Caco-2 (cell line): ENCODE data around the gene CNIH2. TPM values are rescaled to one million over a fixed set of nuclear protein-coding genes. Genes with fewer than 3 reads are reported as not detected.

Experiments
- BruUV-seq: library from RNA; stranded (reverse); fragments of 400-500 nt; replicated peaks from 2 replicates; lab custom pipeline; 2021; lab: Mats Ljungman, UMichigan
- CTCF ChIA-PET: fragments of 300-600 bp; sonication (Branson Sonifier 250); formaldehyde crosslinking; loops from one replicate; lab custom pipeline; 2022; ENCODE audit warnings: antibody characterized with exemption; lab: Charles Lee
- POLR2A ChIA-PET: fragments of 300-600 bp; sonication (Branson Sonifier 250); formaldehyde crosslinking; loops from one replicate; lab custom pipeline; 2022; ENCODE audit warnings: antibody characterized with exemption; lab: Charles Lee
- DNase-seq, 2 experiments: peaks; one replicate each; pipeline versions ENCODE4 v3.0.0 to v3.0.0-alpha.2; 2020 to 2022
- H3K27me3 ChIP-seq: replicated peaks from 2 replicates; pipeline ENCODE4 v1.6.0; 2011; ENCODE audit warnings: low read length; ENCODE audit not compliant: control insufficient read depth, insufficient read depth
- H3K36me3 ChIP-seq: 2 replicates; pipeline ENCODE4 v1.5.1; 2011; ENCODE audit warnings: low read length; ENCODE audit not compliant: control insufficient read depth, insufficient read depth
- H3K4me1 ChIP-seq: fragments of 250-450 bp; sonication (Bioruptor Pico); 2 replicates; pipeline ENCODE4 v1.5.1; 2020; ENCODE audit warnings: mild to moderate bottlenecking
- H3K4me3 ChIP-seq: 2 replicates; pipeline ENCODE4 v1.5.1; 2011; ENCODE audit warnings: low read depth, mild to moderate bottlenecking, control low read depth, low read length
- H3K9me3 ChIP-seq: fragments of 250-450 bp; sonication (Bioruptor Pico); 2 replicates; pipeline ENCODE4 v1.5.1; 2020; ENCODE audit warnings: mild to moderate bottlenecking, moderate library complexity
- H3K27ac Mint-ChIP-seq: one replicate; pipeline ENCODE4 v1.8.0; 2022; ENCODE audit warnings: mixed read lengths; ENCODE audit not compliant: unreplicated experiment
- H3K27me3 Mint-ChIP-seq: one replicate; pipeline ENCODE4 v1.8.0; 2022; ENCODE audit warnings: mixed read lengths; ENCODE audit not compliant: insufficient read depth, unreplicated experiment
- H3K36me3 Mint-ChIP-seq: one replicate; pipeline ENCODE4 v1.8.0; 2022; ENCODE audit warnings: mild to moderate bottlenecking, mixed read lengths; ENCODE audit not compliant: insufficient read depth, unreplicated experiment
- H3K4me1 Mint-ChIP-seq: one replicate; pipeline ENCODE4 v1.8.0; 2022; ENCODE audit warnings: low read depth, mixed read lengths; ENCODE audit not compliant: unreplicated experiment
- H3K4me3 Mint-ChIP-seq: one replicate; pipeline ENCODE4 v1.8.0; 2022; ENCODE audit warnings: mild to moderate bottlenecking, moderate library complexity, mixed read lengths; ENCODE audit not compliant: unreplicated experiment
- H3K9me3 Mint-ChIP-seq: one replicate; pipeline ENCODE4 v1.8.0; 2022; ENCODE audit warnings: mixed read lengths; ENCODE audit not compliant: unreplicated experiment
- CTCF ChIP-seq, 2 experiments: fragments of 200-600 bp in 1 of 2; IDR thresholded peaks; 1 replicate in 1 of 2; 2 replicates in 1 of 2; pipeline versions ENCODE4 v1.5.1 to v1.8.0; 2011 to 2022; ENCODE audit warnings: antibody characterized with exemption in 1 of 2, control low read depth in 1 of 2, inconsistent platforms in 1 of 2, low read depth in 1 of 2, low read length in 1 of 2, mild to moderate bottlenecking in 1 of 2, moderate library complexity in 1 of 2; ENCODE audit not compliant: insufficient read depth in 1 of 2, severe bottlenecking in 1 of 2, unreplicated experiment in 1 of 2
- intact Hi-C: fragments of 100-400 bp; cut with micrococcal nuclease; formaldehyde crosslinking; loops from one replicate; pipeline ENCODE4 v1.10.0; 2022; ENCODE audit not compliant: unreplicated experiment
- total RNA-seq: library from RNA; stranded (reverse); gene quantifications from 2 replicates; pipeline ENCODE4 v1.2.3, GENCODE V29; 2022

CNIH2 gene
- total RNA-seq, 1 experiment from 2014 or later: 6.1 TPM

- POLR2A ChIA-PET: interaction anchor here (0.5 kb wide), 1 partner anchor 56 kb away, joined by 5 read pairs; no protein-coding TSS in a partner anchor
Measured at GRCh38 chr11:66314561-66315497, 36.9 kb downstream of the CNIH2 start.

GRCh38 chr11:66315498-66315885 lies 37.5 kb downstream of the CNIH2 start:
- H3K4me3 ChIP-seq: no peak overlapping the region
- BruUV-seq: no TSS peak
- POLR2A ChIA-PET: no interaction called here
- no peaks in the 10 kb centered on the region for H3K27me3 ChIP-seq
- no peak for DNase-seq
- Mint-ChIP-seq H3K27me3 (no peaks in the 10 kb centered on the region), H3K36me3 (peaks cover 17% of the 10 kb centered on the region), H3K4me1 (peaks cover 13% of the 10 kb centered on the region), H3K27ac (no peak overlapping the region), H3K9me3 (peaks cover 15% of the 10 kb centered on the region), H3K4me3 (no peak overlapping the region)
- no peaks in the 10 kb centered on the region for H3K36me3 ChIP-seq
- no peak for TF ChIP-seq CTCF (IDR thresholded peaks at IDR 0.05; ENCODE audit: insufficient read depth in 1 of 2, low read depth in 1 of 2, low read length in 1 of 2, severe bottlenecking in 1 of 2, unreplicated experiment in 1 of 2)
- intact Hi-C loops: no loop called here
- H3K4me1 ChIP-seq: peaks cover 31% of the 10 kb centered on the region
- peaks cover 7% of the 10 kb centered on the region; the same call in 1 of the 2 replicates for H3K9me3 ChIP-seq
- CTCF ChIA-PET: interaction anchor here (0.6 kb wide), 1 partner anchor 48 kb away, joined by 4 read pairs; no protein-coding TSS in a partner anchor

More at GRCh38 chr11:66314561-66315497, 36.9 kb downstream of the CNIH2 start:
- H3K4me3 ChIP-seq: no peak overlapping the region
- DNase-seq: no peak
- Mint-ChIP-seq H3K27me3 (no peaks in the 10 kb centered on the region), H3K36me3 (peaks cover 17% of the 10 kb centered on the region), H3K4me1 (peaks cover 13% of the 10 kb centered on the region), H3K27ac (no peak overlapping the region), H3K4me3 (no peak overlapping the region), H3K9me3 (peaks cover 13% of the 10 kb centered on the region)
- H3K4me1 ChIP-seq: peaks cover 31% of the 10 kb centered on the region
- CTCF ChIA-PET: interaction anchor here (0.6 kb wide), 1 partner anchor 47 kb away, joined by 4 read pairs; no protein-coding TSS in a partner anchor
- intact Hi-C loops: no loop called here
- H3K36me3 ChIP-seq: no peaks in the 10 kb centered on the region
- no peak for TF ChIP-seq CTCF (IDR thresholded peaks at IDR 0.05; ENCODE audit: insufficient read depth in 1 of 2, low read depth in 1 of 2, low read length in 1 of 2, severe bottlenecking in 1 of 2, unreplicated experiment in 1 of 2)
- no peaks in the 10 kb centered on the region for H3K27me3 ChIP-seq
- peaks cover 5% of the 10 kb centered on the region; the same call in 1 of the 2 replicates for H3K9me3 ChIP-seq
- BruUV-seq: no TSS peak
